ENCODE measurements around the gene C11orf21.

C11orf21 gene

DNA sequence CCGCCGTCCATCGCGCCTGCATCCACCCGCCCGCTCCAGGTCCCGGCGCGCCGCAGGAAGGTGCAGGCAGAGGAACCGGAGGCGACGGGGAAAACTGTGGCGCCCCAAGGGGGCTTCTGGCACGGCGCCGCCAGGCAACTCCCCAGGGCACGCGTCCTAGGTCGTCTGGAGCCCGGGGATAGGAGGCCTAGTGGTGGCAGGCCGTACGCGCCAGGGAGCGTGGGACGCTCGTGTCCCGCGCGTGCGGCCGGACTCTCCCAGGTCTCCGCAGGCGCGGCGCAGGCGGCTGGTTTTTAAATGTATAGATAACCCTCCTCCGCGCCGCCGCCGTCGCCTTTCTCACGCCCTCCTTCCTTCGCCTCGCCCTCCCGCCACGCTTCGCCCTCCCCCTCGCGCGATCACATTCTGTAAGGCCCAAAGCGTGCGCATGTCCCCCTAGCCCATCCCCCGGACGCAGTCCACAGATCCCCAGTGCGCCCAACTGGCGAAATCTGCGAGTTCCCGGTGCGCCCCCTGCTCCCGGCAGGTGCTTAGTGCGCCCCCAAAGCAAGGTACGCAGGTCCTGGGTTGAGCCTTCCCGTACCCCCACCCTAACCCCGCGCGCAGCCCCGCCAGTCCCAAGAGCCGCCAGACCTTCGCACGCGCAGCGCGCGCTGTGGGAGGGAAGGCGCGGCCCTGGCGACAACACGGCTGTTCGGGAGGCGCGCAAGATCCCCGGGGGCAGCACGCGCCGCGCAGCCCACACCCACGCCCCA is 31.2 kb downstream of the C11orf21 start, which contains the start of gene ASCL2:
TSS of gene ASCL2 (minus strand) at position 267 of the 755 bp plus-strand sequence. CDS start at position 11, 256 bp downstream.
- DNase-seq = no peak

GRCh38 chr11:2269601-2270321 is 32.0 kb downstream of the C11orf21 start:
- DNase-seq = no peak

DNA sequence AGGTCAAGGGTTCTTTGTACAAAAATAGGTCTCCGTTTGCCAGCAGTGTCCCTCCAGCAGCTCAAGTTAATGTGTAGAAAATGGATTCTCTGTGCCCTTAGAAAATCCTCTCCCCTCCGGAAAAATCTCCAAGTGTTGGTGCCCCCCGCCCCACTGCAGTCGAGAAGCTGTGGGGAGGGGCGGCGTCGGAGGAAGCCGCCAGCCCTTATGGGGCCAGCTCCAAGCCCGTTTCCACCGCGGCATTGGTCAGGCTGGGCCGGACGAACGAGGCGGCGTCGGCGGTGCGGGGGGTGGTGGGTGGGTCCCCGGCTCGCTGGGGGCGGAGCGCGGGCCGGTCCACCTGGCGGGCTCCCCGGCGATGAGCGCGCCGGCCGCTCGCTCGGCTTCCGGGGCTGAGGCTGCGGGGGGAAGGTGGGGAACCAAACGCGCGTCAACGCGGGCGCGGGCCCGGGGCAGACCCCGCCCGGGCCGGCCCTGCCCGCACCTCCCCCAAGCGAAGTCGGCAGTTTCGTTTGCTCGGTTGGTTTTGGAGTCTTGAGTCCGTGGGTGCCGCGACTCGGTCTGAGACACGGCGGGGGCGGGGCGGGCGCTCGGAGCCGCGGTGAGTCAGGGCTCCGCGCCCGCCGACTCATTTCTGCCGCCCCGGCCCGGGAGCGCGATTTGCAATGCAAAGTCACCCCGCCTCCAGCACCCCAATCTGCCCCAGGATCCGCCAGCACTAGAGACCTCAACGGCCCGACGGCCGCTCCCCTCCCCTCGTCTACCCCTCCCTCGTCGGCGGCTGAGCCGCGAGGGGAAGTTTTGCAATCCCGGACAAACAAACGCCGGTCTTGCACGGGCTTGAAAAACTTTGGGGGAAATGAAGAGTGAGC is 32.8 kb downstream of the C11orf21 start:
- no peak for DNase-seq

- no peak for DNase-seq
These were observed 33.6 kb downstream of the C11orf21 start for GRCh38 chr11:2267851-2268728.

DNA sequence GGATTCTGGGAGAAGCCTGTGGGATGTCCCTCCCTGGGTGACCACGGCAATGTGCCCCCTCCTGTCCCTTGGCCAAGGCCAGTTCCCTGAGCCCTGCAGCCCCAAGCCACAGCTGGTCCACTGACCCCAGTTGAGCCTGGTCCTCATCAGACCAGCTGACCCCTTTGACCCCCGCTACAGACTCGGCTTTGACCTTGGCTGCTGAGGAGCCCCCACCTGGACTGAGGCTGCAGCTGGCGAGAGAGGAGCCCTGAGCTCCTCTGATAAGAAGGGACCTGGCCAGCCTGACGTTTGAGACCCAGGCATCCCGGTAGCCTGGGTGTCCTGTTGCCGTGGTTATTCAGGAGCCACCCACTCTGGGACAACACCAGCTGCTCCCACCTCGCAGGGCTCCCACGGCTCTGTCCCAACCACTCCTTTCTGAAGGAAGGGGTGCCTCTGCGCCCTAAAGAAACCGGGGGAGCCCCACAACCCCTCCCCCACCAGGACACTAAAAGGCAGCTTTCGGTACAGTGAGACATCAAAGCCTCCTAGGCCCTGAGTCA is 34.3 kb downstream of the C11orf21 start:
- no peak for DNase-seq

- no peak for DNase-seq
These were observed 35.0 kb downstream of the C11orf21 start for GRCh38 chr11:2266586-2267305.

DNA sequence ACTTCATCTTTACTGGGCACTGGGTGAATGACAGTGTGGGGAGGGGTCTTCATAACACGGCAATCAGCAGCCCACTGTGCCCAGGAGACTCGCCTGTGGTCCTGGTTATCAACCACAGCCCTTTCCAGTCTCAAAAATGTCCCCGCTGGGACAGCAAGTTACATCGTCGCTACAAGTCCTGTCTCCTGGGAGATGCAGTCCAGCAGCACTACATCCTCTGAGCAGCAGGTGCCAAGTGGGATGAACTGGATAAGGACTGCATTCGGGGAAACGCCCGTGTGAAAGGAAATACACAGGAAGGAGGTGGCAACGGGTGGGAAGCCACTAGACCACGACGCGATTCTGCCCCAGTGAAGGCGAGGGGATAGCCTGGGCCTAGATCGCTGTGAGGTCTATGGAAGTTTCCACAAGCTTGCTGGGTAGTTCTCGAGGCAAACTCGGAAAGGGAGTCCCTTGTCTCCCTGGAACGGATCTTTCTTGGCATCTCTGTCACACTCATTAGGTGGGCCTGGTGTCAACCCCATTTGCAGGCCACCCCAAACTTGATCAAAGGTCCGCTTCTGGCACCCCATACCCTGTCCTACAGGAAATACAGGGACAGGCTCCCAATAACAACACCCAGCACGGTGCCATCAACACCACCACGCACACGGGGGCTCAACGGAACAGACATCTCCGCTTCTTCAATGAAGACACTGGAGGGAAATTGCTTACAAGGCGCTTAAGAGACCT is 35.7 kb downstream of the C11orf21 start:
- no peak for DNase-seq

DNA sequence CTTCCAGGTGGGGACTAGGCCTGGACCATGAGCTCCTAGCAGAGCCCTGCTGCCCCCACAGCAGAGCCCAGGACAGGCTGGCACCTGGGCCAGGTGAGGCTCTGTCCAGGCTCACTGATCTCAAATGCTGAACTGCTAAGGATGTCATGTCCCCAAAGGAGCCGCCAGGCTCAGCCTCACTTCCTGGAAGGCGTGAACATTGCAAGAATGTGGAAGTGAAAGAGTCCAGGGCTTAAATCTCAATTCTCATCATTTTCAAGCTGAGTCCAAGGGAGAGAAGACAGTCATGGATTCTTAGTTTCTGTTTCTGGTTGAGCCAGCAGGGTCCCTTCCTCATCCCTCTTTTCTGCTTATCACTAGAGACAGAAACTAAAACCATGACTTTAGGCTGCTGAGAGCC is 36.3 kb downstream of the C11orf21 start:
- DNase-seq = peak; percentile 18

DNA sequence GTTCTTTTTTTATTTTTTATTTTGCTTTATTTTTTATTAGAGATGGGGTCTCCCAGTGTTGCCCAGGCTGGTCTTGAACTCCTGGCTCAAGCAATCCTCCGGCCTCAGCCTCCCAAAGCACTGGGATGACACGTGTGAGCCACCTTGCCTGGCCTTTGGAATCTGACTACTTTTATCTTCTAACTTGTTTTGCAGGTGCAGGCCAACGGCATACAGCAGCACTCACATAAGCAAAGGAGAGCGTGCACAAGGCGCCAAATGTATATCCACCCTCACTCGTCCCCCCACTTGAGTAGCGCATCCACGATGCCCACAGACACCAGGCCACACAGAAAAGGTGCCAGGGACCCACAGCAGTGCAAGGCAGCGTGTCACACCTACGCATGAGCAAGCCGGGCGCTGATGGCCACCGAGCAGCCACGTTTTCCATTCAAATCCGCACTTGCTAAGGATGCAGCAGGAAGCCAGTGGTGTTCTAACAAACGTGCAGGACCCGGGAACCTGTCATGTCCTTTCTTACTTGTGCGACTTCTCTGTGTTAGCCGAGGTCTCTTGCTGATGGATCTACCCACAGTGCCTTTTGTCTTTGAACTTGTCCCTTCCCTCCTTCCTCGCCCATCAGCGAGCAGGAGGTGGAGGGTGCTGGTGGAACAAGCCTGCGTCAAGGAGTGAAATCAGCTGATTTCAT is 37.2 kb downstream of the C11orf21 start:
- DNase-seq = no peak

GRCh38 chr11:2263724-2264360 is 37.9 kb downstream of the C11orf21 start:
- DNase-seq = no peak

GRCh38 chr11:2263071-2263565 is 38.6 kb downstream of the C11orf21 start:
- no peak for DNase-seq

GRCh38 chr11:2262301-2263070 is 39.2 kb downstream of the C11orf21 start:
- DNase-seq = no peak

GRCh38 chr11:2261436-2262230 is 40.1 kb downstream of the C11orf21 start:
- no peak for DNase-seq

DNA sequence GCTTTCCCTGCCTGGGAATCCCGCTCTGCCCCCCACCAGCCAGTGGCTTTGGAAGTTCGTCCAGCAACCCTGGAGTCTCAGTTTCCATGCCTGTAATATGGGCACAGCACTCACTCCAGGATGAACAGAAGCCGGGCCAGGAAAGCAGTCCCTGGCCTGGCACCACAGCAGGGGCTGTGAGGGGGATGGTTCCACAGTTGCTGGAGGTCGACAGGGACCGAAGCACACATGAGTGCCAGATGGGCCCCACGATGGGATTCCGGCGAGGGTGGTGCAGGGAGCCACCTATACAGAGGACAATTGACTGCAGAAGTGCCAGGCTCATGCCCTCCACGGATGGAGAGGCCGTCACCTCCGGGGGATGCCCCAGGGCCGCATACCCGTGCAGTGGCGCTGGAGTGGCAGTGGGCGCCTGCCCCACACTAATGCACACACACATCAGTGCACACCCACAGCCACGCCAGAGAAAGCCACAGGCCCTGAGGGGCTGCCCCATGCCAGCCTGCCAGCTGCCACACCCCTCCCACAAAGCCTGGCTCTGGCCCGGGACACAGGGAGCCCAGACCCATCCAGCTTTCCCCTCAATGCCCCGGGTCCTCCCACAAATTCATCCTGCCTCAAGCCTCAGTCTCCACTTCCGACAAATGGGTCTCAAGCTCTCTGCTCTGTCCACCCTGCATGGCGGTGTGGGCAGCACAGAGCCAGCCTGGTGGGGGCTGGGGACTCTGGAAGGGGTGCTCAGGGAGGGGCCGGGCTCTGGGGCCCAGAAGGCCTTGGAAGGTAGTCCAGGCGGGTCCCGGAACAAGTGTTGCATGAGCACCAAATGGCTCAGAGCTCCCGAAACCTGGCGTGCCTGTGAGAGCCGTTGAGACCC is 41.0 kb downstream of the C11orf21 start:
- DNase-seq = no peak

DNA sequence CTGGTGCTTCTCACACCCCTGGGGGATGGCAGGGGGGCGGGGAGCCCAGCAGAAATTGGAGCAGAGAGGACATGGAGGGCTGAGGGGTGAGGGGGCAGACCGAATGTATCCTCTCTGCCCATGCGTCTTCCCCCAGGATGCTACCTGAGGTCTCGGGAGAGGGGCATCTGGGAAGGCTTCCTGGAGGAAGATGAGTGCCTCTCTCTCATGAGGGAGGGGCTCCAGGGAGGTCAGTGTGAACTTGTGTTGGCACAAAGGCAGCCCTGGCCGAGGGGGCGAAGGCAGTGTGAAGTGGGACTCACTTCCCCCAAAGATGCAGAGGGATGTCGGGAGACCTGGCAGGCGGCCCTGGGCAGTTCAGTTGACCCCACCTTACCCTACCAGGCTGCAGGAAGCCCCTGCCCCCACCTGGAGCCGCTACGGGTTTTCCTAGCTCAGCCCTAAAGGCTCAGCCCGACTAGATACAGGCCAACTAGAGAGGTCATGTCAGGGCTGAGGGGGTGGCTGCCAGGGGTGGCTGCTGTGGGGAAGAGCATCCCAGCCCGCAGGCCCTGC is 41.7 kb downstream of the C11orf21 start:
- no peak for DNase-seq

DNA sequence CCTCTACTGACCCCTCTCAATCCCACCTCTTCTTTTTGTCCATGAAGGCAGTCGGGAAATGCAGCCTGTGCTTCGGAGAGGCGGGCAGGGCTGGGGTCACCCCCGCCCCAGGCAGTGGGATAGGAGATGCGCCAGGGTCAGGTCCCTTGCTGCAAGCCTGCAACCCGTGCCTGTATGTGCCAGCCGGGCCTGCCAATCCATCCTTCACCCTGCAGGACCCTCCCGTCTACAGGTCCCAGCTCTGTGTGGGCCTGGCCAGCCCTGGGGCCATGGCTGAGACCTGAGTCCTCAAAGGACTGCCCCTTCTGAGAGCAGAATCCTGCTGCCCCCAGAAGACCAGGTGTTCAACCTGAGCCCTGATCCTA is 42.3 kb downstream of the C11orf21 start:
- no peak for DNase-seq
